OCI-LY7 (cell line): ENCODE data around the gene TMEM147. TPM values are rescaled to one million over a fixed set of nuclear protein-coding genes. Genes with fewer than 3 reads are reported as not detected.

ENCODE experiments used
- BruUV-seq: library from RNA; stranded (reverse); fragments of 400-500 nt; replicated peaks from 2 replicates; lab custom pipeline; 2021; lab: Mats Ljungman, UMichigan
- CTCF ChIA-PET: fragments of 300-600 bp; sonication (Branson Sonifier 250); formaldehyde crosslinking; loops from one replicate; lab custom pipeline; 2022; ENCODE audit warnings: antibody characterized with exemption; ENCODE audit not compliant: unreplicated experiment; lab: Charles Lee
- POLR2A ChIA-PET: fragments of 300-600 bp; sonication (Branson Sonifier 250); formaldehyde crosslinking; loops from one replicate; lab custom pipeline; 2022; ENCODE audit warnings: antibody characterized with exemption; lab: Charles Lee
- DNase-seq: peaks from one replicate; pipeline ENCODE4 v3.0.0-alpha.2; 2015; ENCODE audit warnings: low spot score
- H2AFZ ChIP-seq: fragments of 200-600 bp; sonication (generic), shearing (Covaris generic); 2 replicates; pipeline ENCODE4 v1.6.1; 2014; ENCODE audit warnings: mild to moderate bottlenecking, antibody characterized with exemption, low read length, moderate library complexity
- H3K27ac ChIP-seq: fragments of 200-600 bp; sonication (generic); 2 replicates; pipeline ENCODE4 v1.5.1; 2014; ENCODE audit warnings: mixed run types, low read depth, mild to moderate bottlenecking, moderate library complexity, low read length, inconsistent platforms; ENCODE audit not compliant: poor library complexity, severe bottlenecking
- H3K36me3 ChIP-seq: fragments of 200-600 bp; sonication (generic); 2 replicates; pipeline ENCODE4 v1.6.1; 2014; ENCODE audit warnings: mild to moderate bottlenecking, antibody characterized with exemption, low read length, moderate library complexity, mixed read lengths; ENCODE audit not compliant: insufficient read depth
- H3K4me1 ChIP-seq: fragments of 200-600 bp; sonication (generic); 2 replicates; pipeline ENCODE4 v1.5.1; 2014; ENCODE audit warnings: mild to moderate bottlenecking, low read length; ENCODE audit not compliant: insufficient read depth, poor library complexity, severe bottlenecking
- H3K4me2 ChIP-seq: fragments of 200-600 bp; sonication (generic); 2 replicates; pipeline ENCODE4 v1.6.1; 2014; ENCODE audit warnings: mild to moderate bottlenecking, low read length
- H3K4me3 ChIP-seq: fragments of 200-600 bp; sonication (generic); 2 replicates; pipeline ENCODE4 v1.5.1; 2014; ENCODE audit warnings: mild to moderate bottlenecking, low read depth, low read length; ENCODE audit not compliant: poor library complexity, severe bottlenecking
- H3K79me2 ChIP-seq: fragments of 200-600 bp; sonication (generic); 2 replicates; pipeline ENCODE4 v1.6.1; 2016; ENCODE audit warnings: low read depth, mild to moderate bottlenecking, low read length, moderate library complexity, mixed read lengths; ENCODE audit not compliant: insufficient read depth
- H3K9me2 ChIP-seq: fragments of 200-600 bp; sonication (generic); 2 replicates; pipeline ENCODE4 v1.6.1; 2016; ENCODE audit warnings: mild to moderate bottlenecking, low read length, mixed read lengths; ENCODE audit not compliant: insufficient read depth
- H3K9me3 ChIP-seq: fragments of 200-600 bp; sonication (generic); 2 replicates; pipeline ENCODE4 v1.6.1; 2014; ENCODE audit warnings: mild to moderate bottlenecking, mixed run types, low read length, mixed read lengths
- H4K20me1 ChIP-seq: fragments of 200-600 bp; sonication (generic); 2 replicates; pipeline ENCODE4 v1.6.1; 2014; ENCODE audit warnings: mild to moderate bottlenecking, antibody characterized with exemption, low read length, moderate library complexity, mixed read lengths; ENCODE audit not compliant: insufficient read depth
- CTCF ChIP-seq: fragments of 200-600 bp; sonication (generic); conservative IDR thresholded peaks from 2 replicates; pipeline ENCODE4 v1.5.1; 2014; ENCODE audit warnings: mild to moderate bottlenecking, antibody characterized with exemption, low read length, moderate library complexity, mixed read lengths
- EZH2phosphoT487 ChIP-seq: fragments of 200-600 bp; sonication (generic); IDR thresholded peaks from 2 replicates; pipeline ENCODE4 v1.6.1; 2018; ENCODE audit warnings: low read depth, borderline replicate concordance, mild to moderate bottlenecking, mixed run types, antibody characterized with exemption, low read length, moderate library complexity, mixed read lengths
- intact Hi-C: fragments of 100-400 bp; cut with micrococcal nuclease; formaldehyde crosslinking; loops from one replicate; pipeline ENCODE4 v1.10.0; 2022; ENCODE audit not compliant: unreplicated experiment
- total RNA-seq, 2 experiments: library from RNA; depleted of rRNA in 1 of 2; stranded (reverse); fragments of >200 nt in 1 of 2; shearing (Covaris generic) in 1 of 2; gene quantifications; 2 replicates each; pipeline ENCODE4 v1.2.3, GENCODE V29; 2014 to 2022

The TMEM147 gene
- total RNA-seq, 2 experiments from 2014 or later = 47.1 to 83.2 TPM

- TF ChIP-seq CTCF = no peak
- no peak for TF ChIP-seq EZH2phosphoT487
- BruUV-seq = no TSS peak
- Histone ChIP-seq H4K20me1 (no peaks in the 10 kb centered on the region), H3K79me2 (no peaks in the 10 kb centered on the region), H3K4me3 (no peak overlapping the region), H3K36me3 (no peaks in the 10 kb centered on the region), H2AFZ (no peak overlapping the region), H3K9me3 (0 out of 2 replicates have a peak, but pooled peaks cover 7% of the 10 kb centered on the region), H3K27ac (no peak overlapping the region), H3K4me2 (no peak overlapping the region), H3K4me1 (no peaks in the 10 kb centered on the region), H3K9me2 (no peaks in the 10 kb centered on the region)
- intact Hi-C loops = no loop called here
- no peak for DNase-seq
- ChIA-PET CTCF (no interaction called here), POLR2A (no interaction called here)
These were observed 26.1 kb downstream of the TMEM147 start for GRCh38 chr19:35571406-35571965.

- H3K9me3 ChIP-seq = 0 out of 2 replicates have a peak, but pooled peaks cover 9% of the 10 kb centered on the region
These were observed 32.5 kb downstream of the TMEM147 start for GRCh38 chr19:35577918-35578317.

More at GRCh38 chr19:35577918-35578317, 32.5 kb downstream of the TMEM147 start:
- ChIA-PET POLR2A (no interaction called here), CTCF (no interaction called here)
- no peaks in the 10 kb centered on the region for H4K20me1 ChIP-seq
- H3K79me2 ChIP-seq = no peaks in the 10 kb centered on the region
- no peaks in the 10 kb centered on the region for H3K36me3 ChIP-seq
- H3K4me3 ChIP-seq = no peak overlapping the region
- no peak for TF ChIP-seq EZH2phosphoT487
- TF ChIP-seq CTCF = no peak
- BruUV-seq = no TSS peak
- H3K4me2 ChIP-seq = no peak overlapping the region
- no peak overlapping the region for H2AFZ ChIP-seq
- no peaks in the 10 kb centered on the region for H3K4me1 ChIP-seq
- intact Hi-C loops = no loop called here
- H3K27ac ChIP-seq = no peak overlapping the region
- no peaks in the 10 kb centered on the region for H3K9me2 ChIP-seq
- no peak for DNase-seq
